Muscle of arm (tissue), 12 donors: Measurements from ENCODE around the gene BCR. TPM values are rescaled to one million over a fixed set of nuclear protein-coding genes. Genes with fewer than 3 reads are reported as not detected.

Source experiments
- DNase-seq: peaks from one replicate; pipeline ENCODE4 v3.0.0-alpha.2; 2013
- polyA plus RNA-seq, 12 donors: library from polyadenylated mRNA; unstranded; fragments of 120-200 nt; gene quantifications; one replicate each; pipeline ENCODE4 v1.2.1, GENCODE V29; 2013; ENCODE audit not compliant: insufficient read length in 12 of 12

BCR gene
- polyA plus RNA-seq, 12 donors = 10.4 to 37.8 (median 16.3) TPM; not detected in 1

- no peak for DNase-seq
Measured at GRCh38 chr22:23215294-23216241, 35.3 kb downstream of the BCR start.

GRCh38 chr22:23216461-23217170, 36.3 kb downstream of the BCR start:
- no peak for DNase-seq

- no peak for DNase-seq
Measured at GRCh38 chr22:23217171-23218052, 37.1 kb downstream of the BCR start.

- no peak for DNase-seq
Measured at GRCh38 chr22:23218053-23218866, 38.0 kb downstream of the BCR start.

- DNase-seq = no peak
Measured at GRCh38 chr22:23218867-23219251, 38.5 kb downstream of the BCR start.

GRCh38 chr22:23219317-23219716, 39.0 kb downstream of the BCR start:
- DNase-seq = no peak

GRCh38 chr22:23219822-23220484, 39.6 kb downstream of the BCR start:
- no peak for DNase-seq

GRCh38 chr22:23220485-23221350, 40.4 kb downstream of the BCR start:
- DNase-seq = no peak

GRCh38 chr22:23221351-23221804, 41.1 kb downstream of the BCR start:
- no peak for DNase-seq

GRCh38 chr22:23222033-23222792, 41.9 kb downstream of the BCR start:
- DNase-seq = no peak

GRCh38 chr22:23222793-23223568, 42.7 kb downstream of the BCR start:
- no peak for DNase-seq

GRCh38 chr22:23223569-23224317, 43.4 kb downstream of the BCR start:
- no peak for DNase-seq

- DNase-seq = no peak
Measured at GRCh38 chr22:23224846-23225245, 44.5 kb downstream of the BCR start.

- DNase-seq = no peak
Measured at GRCh38 chr22:23225337-23225723, 45.0 kb downstream of the BCR start.

- DNase-seq = peak; percentile 55
Measured at GRCh38 chr22:23225724-23226496, 45.6 kb downstream of the BCR start.

GRCh38 chr22:23226497-23226850, 46.2 kb downstream of the BCR start:
- no peak for DNase-seq
